HEK293T (cell line): ENCODE measurements around the gene COL27A1.

Experiments used
- CTCF ChIA-PET: fragments of 350-600 bp; formaldehyde crosslinking; extraction: SDS; loops from one replicate; lab custom pipeline; 2021; ENCODE audit warnings: antibody characterized with exemption, inconsistent platforms; lab: Yijun Ruan, JAX
- POLR2A ChIA-PET: fragments of 350-600 bp; formaldehyde crosslinking; extraction: SDS; loops from one replicate; lab custom pipeline; 2020; ENCODE audit warnings: antibody characterized with exemption, inconsistent platforms; lab: Yijun Ruan, JAX
- DNase-seq: peaks from one replicate; pipeline ENCODE4 v3.0.0; 2012; ENCODE audit warnings: mixed read lengths; ENCODE audit errors: extremely low spot score
- ARNT ChIP-seq: fragments of 450-650 bp; IDR thresholded peaks from 2 replicates; pipeline ENCODE4 v1.6.1; 2017; ENCODE audit warnings: mild to moderate bottlenecking
- BHLHE40 ChIP-seq: fragments of 450-650 bp; IDR thresholded peaks from 2 replicates; pipeline ENCODE4 v1.6.1; 2016; ENCODE audit warnings: mild to moderate bottlenecking, moderate library complexity, borderline replicate concordance
- CTBP1 ChIP-seq: fragments of 450-650 bp; IDR thresholded peaks from 2 replicates; pipeline ENCODE4 v1.6.1; 2016; ENCODE audit warnings: borderline replicate concordance
- ELF4 ChIP-seq: fragments of 450-650 bp; IDR thresholded peaks from 2 replicates; pipeline ENCODE4 v1.6.1; 2017; ENCODE audit warnings: antibody characterized with exemption
- FOXA1 ChIP-seq: fragments of 450-650 bp; IDR thresholded peaks from 2 replicates; pipeline ENCODE4 v1.6.1; 2016; ENCODE audit warnings: mild to moderate bottlenecking
- FOXK2 ChIP-seq: fragments of 450-650 bp; IDR thresholded peaks from 2 replicates; pipeline ENCODE4 v1.6.1; 2016; ENCODE audit warnings: mild to moderate bottlenecking
- FOXM1 ChIP-seq: fragments of 450-650 bp; IDR thresholded peaks from 2 replicates; pipeline ENCODE4 v1.6.1; 2017; ENCODE audit warnings: mild to moderate bottlenecking, borderline replicate concordance
- HDGF ChIP-seq: fragments of 450-650 bp; IDR thresholded peaks from 2 replicates; pipeline ENCODE4 v1.6.1; 2017; ENCODE audit warnings: antibody characterized with exemption, borderline replicate concordance
- L3MBTL2 ChIP-seq: fragments of 450-650 bp; conservative IDR thresholded peaks from 2 replicates; pipeline ENCODE4 v1.6.1; 2016; ENCODE audit warnings: mild to moderate bottlenecking
- LEF1 ChIP-seq: fragments of 450-650 bp; IDR thresholded peaks from 2 replicates; pipeline ENCODE4 v1.6.1; 2017; ENCODE audit warnings: mild to moderate bottlenecking, borderline replicate concordance
- NFRKB ChIP-seq: fragments of 450-650 bp; IDR thresholded peaks from 2 replicates; pipeline ENCODE4 v1.6.1; 2016; ENCODE audit warnings: mild to moderate bottlenecking, moderate library complexity
- SP1 ChIP-seq: fragments of 450-650 bp; IDR thresholded peaks from 2 replicates; pipeline ENCODE4 v1.6.1; 2017
- SUZ12 ChIP-seq: fragments of 450-650 bp; IDR thresholded peaks from 2 replicates; pipeline ENCODE4 v1.6.1; 2016; ENCODE audit warnings: mild to moderate bottlenecking
- TARDBP ChIP-seq: fragments of 450-650 bp; IDR thresholded peaks from 2 replicates; pipeline ENCODE4 v1.6.1; 2016
- ZNF384 ChIP-seq: fragments of 450-650 bp; IDR thresholded peaks from 2 replicates; pipeline ENCODE4 v1.6.1; 2016
- TF ChIP-seq, protein P1 (sequence below): fragments of 450-650 bp; IDR thresholded peaks from 2 replicates; pipeline ENCODE4 v1.6.1; 2016

The COL27A1 gene

DNA sequence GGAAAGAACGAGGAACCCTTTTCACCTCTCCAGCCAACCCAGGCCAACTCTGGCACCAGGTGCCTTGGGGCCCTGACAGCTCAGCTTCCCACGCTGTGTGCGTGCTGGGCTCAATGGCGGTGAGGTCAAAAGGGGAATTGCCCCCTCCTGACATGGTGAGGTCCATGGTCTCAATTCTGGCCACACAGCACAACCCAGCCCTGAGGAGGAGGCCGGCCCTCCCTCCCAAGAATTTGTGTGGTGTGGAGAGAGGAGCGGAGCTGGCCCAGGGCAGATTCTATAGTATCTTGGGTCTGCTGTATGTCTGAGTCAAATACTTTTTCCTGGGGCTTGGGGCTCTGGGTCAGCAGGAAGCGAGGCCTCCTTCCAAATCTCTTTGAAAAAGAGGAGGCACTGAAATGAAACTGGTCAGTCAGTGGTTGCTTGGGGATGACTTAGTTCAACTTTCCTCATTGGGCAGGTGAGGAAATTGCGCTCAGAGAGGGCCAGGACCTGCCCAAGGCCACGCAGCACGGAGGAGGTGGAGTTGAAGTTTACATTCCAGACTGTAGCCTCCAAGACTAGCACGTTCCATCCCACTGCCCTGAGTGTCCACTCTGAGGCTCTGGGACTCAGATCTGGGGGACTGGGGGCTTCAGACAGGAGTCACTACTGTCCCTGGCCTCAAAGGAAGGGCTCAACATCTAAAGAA is 15.6 kb downstream of the COL27A1 start:
- no peak for DNase-seq
- POLR2A ChIA-PET, result no interaction called here
- no peak for TF ChIP-seq FOXA1
- TF ChIP-seq FOXM1, result no peak
- no peak for TF ChIP-seq ZNF384
- no peak for TF ChIP-seq BHLHE40
- no peak for TF ChIP-seq ELF4
- no peak for TF ChIP-seq CTBP1
- CTCF ChIA-PET, result interaction anchor here (0.7 kb wide), 1 partner anchor 13 kb away, joined by 5 read pairs; no protein-coding TSS in a partner anchor

DNA sequence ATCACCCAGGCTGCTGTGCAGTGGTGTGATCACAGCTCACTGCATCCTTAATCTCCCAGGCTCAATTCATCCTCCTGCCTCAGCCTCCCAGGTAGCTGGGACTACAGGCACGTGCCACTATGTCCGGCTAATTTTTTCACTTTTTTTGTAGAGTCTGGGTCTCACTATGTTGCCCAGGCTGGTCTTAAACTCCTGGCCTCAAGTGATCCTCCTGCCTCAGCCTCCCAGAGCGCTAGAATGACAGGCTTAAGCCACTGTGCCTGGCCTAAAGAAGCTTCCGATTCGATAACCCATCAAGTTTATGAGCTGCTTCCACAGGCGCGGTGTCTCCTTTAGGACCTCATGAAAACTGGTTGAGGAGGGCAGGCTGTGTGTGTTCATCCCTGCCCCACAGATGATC is 16.2 kb downstream of the COL27A1 start:
- ChIA-PET POLR2A (no interaction called here), CTCF (interaction anchor here (0.7 to 1.6 kb wide), 2 partner anchors 14 to 16 kb away, joined by 5 read pairs; partner anchors contain the start of gene COL27A1)
- DNase-seq, result no peak
- no peak for TF ChIP-seq LEF1
- no peak for TF ChIP-seq L3MBTL2
- TF ChIP-seq SUZ12, result no peak
- no peak for TF ChIP-seq SP1
- no peak for TF ChIP-seq FOXA1
- no peak for TF ChIP-seq NFRKB
- TF ChIP-seq CTBP1, result no peak
- no peak for TF ChIP-seq BHLHE40
- TF ChIP-seq ARNT, result no peak
- no peak for TF ChIP-seq FOXK2
- no peak for TF ChIP-seq FOXM1
- TF ChIP-seq ELF4, result no peak

DNA sequence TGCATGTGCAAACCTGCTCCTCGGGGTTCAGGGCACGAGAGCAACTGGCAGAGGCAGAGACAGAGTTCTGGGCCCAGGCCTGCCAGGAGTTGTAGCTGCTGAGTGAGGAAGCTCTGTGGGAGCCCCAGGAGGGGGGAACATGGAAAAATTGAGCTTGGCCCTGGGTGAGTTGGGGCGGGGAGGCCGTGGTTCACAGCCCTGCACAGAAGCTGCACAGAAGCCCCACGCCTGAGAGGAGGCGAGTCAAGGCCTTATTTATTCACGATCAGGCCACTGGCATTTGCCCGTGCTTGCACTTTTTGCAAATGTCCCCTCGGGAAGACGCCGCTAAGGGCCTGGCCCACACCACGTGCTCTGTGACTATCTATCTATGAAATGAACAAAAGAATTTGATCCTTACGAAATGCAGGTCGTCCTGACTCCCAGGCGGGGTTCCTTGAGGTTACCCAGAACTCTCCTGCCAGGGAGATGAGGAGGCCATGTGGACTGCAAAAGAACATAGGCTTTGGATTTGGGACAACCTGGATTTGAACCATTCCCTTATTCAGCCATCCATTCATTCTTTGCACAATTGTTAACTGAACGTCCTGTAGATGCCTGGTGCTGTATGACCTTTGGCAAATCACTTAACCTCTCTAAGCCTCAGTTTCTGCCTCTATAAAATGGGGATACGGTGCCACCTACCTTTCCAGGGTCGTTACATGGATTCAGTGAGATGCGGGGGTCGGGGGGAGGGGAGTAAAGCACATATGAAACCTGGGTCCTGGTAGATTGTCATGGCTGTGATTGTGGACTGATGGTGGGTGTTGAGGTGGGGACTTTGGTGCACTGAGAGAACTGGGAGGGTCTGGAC is 17.9 kb downstream of the COL27A1 start:
- POLR2A ChIA-PET, result no interaction called here
- DNase-seq, result no peak
- TF ChIP-seq L3MBTL2 (no peak), SP1 (no peak), NFRKB (no peak), HDGF (no peak), ZNF384 (no peak), ELF4 (no peak), CTBP1 (no peak), BHLHE40 (no peak), FOXM1 (no peak), LEF1 (no peak), FOXA1 (no peak), ARNT (no peak), TARDBP (no peak), SUZ12 (no peak), FOXK2 (no peak)
- TF ChIP-seq, protein P1, sequence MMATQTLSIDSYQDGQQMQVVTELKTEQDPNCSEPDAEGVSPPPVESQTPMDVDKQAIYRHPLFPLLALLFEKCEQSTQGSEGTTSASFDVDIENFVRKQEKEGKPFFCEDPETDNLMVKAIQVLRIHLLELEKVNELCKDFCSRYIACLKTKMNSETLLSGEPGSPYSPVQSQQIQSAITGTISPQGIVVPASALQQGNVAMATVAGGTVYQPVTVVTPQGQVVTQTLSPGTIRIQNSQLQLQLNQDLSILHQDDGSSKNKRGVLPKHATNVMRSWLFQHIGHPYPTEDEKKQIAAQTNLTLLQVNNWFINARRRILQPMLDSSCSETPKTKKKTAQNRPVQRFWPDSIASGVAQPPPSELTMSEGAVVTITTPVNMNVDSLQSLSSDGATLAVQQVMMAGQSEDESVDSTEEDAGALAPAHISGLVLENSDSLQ, result no peak
- CTCF ChIA-PET, result interaction anchor here (1.6 kb wide), 1 partner anchor 18 kb away, joined by 5 read pairs; the partner anchor contains the start of gene COL27A1

GRCh38 chr9:114174557-114174875 is 19.2 kb downstream of the COL27A1 start:
- ChIA-PET POLR2A (no interaction called here), CTCF (no interaction called here)
- TF ChIP-seq, protein P1, result no peak
- no peak for TF ChIP-seq FOXM1
- no peak for TF ChIP-seq HDGF
- TF ChIP-seq TARDBP, result no peak
- TF ChIP-seq FOXA1, result no peak
- TF ChIP-seq CTBP1, result no peak
- TF ChIP-seq SP1, result no peak
- no peak for TF ChIP-seq BHLHE40
- TF ChIP-seq ELF4, result no peak
- no peak for TF ChIP-seq ZNF384
- TF ChIP-seq ARNT, result no peak
- TF ChIP-seq SUZ12, result no peak
- no peak for TF ChIP-seq LEF1
- TF ChIP-seq FOXK2, result no peak
- no peak for TF ChIP-seq L3MBTL2
- TF ChIP-seq NFRKB, result no peak
- no peak for DNase-seq

DNA sequence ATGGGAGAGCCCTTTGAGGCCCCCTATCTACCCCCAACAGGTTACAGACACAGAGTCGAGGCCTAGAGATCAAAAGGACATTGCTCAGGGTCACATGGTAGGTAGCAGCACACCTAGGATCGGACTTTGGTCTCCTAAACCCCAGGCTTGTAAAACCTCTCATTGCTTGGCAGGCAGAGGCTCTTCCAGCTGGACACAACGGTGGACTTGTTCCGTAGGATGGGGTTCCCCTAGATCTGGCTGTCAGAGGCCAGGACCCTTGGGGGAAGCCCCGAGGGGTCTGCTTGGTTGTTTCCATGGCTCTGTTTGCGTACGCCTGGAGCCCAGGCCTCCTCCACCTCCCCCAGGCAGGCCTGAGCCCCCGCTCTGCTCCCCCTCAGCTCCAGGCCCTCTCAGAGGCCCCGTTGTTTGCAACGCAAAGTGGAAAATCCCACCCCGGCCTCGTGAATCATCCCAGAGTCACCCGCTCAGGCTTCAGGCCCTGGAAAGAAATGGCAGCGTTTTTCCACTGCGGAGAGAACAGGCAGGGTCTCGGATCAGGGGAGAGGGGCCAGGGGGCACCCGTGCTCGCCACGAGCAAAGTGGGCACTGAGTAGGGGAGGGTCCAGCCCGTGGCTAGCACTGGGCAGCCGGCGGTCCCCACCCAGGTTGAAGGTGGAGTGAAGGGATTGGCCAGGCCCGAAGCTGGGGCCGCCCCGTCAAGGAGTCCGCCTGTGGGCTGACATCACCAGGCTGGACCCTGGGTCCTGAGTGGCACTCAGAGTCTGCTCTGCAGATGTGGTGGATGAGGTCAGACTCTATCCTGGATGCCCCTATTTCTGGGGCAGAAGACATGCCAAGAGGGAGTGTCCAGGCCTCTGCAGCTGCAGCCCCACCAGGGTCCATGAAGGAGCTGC is 19.8 kb downstream of the COL27A1 start:
- TF ChIP-seq ZNF384, result no peak
- no peak for TF ChIP-seq CTBP1
- TF ChIP-seq FOXM1, result no peak
- TF ChIP-seq SP1, result no peak
- no peak for TF ChIP-seq ELF4
- no peak for TF ChIP-seq FOXK2
- no peak for TF ChIP-seq LEF1
- TF ChIP-seq SUZ12, result no peak
- TF ChIP-seq FOXA1, result no peak
- TF ChIP-seq, protein P1, result no peak
- TF ChIP-seq TARDBP, result no peak
- no peak for TF ChIP-seq BHLHE40
- TF ChIP-seq NFRKB, result no peak
- no peak for TF ChIP-seq ARNT
- no peak for TF ChIP-seq L3MBTL2
- no peak for TF ChIP-seq HDGF
- ChIA-PET CTCF (no interaction called here), POLR2A (no interaction called here)
- no peak for DNase-seq
